ENCODE data around the gene NDEL1.
"Not testable (repeated sequence)": the region's sequence is repeated elsewhere in the genome, so short reads cannot be mapped to it uniquely, and the experiment has no call there.

The NDEL1 gene, protein sequence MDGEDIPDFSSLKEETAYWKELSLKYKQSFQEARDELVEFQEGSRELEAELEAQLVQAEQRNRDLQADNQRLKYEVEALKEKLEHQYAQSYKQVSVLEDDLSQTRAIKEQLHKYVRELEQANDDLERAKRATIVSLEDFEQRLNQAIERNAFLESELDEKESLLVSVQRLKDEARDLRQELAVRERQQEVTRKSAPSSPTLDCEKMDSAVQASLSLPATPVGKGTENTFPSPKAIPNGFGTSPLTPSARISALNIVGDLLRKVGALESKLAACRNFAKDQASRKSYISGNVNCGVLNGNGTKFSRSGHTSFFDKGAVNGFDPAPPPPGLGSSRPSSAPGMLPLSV

DNA sequence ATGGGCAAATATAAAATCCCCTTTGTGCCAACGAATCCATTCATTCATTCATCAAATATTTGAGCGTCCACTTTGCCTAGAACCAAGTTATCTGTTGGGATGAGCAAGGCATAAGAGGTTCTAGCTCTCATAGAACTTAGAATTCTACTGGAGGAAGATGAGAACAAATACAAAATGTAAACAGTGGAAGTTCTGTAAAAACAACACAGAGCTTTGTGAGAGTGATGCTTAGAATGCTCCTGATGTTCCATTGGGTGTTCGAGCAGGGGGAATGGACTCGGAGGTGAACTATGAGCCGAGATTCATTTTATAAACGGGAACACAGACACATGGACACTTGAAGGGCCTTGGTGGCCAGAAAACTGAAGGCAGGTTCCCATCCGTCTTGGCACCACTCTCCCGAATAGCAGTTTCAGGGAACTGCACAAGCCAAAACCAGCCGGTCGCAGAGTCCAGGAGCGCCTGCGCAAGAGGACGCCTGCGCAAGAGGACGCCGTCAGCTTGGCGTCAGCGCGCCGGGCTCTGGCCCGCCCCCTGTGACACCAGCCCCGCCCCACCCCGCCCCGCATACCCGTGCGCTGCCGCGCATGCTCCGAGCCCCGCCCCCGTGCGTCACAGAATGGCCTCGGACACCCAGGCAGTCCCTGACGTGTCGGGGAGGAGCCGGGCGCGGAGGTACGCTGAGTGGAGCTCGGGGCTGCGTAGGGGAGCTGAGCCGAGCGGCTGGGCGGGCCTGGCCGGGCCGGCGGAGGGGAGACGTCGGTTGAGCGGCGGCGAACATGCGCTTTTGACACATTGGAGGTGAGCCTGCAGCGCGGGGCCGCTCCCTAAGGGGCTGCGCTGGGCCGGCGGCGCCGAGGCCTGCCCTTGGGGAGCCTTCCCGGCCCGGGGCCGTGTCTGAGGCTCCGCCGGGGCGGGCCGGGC is at the start of gene NDEL1:
NDEL1 (plus strand) TSS at position 640 of the 924 bp plus-strand sequence. CDS start 8,388 bp downstream, outside the sequence.
- DNase-seq (ENCODE audit: low read depth in 2 of 2) = peak; percentile 96 to 97

DNA sequence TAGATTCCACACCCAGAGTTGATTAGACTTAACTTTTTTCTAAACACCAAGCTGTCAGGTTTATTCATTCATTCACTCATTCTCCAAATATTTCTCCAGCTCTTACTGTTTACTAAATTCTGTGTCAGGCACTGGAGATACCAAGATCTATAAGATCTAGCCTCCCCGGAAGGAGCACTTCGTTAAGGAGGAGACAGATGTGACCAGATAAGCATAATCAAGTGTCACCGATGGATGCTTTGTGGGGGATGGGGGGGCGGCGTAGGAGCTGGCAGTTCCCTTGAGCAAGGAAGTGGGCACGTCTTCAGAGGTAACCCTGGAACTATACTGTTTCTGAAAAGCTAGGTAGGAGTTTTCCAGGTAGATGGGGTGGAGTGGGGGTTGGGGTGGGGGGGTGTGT is 48.8 kb upstream of the NDEL1 start:
- no peak for DNase-seq (ENCODE audit: low read depth in 2 of 2)

DNA sequence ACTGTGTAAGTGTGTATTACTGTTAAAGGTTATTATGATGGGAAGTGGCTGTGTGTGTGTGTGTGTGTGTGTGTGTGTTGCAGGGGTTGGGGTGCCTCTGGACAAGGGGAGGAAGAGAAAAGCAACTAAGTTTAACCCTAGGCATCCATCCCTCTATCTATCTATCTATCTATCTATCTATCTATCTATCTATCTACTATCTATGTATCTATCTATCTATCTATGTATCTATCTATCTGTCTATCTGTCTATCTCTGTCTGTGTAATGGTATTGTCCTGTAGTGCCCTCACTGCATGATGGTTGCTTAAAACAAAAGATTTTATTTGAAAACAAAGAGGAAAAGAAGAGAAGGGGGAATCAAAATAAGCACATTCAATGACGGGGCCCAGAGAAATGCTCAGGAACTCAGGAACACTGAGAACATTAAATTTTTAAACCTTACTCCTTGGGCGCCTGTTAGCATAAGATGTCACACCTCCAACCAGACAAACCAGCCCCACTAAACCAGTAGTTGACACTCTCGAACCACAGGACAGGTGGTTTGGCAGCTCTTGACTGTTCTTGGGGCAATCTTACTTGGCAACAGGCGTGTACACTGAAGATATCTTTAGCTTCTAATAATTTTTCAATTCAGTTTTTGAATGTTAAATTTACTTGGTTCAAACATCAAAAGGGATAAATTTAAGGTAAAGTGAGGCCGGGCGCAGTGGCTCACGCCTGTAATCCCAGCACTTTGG is 47.6 kb upstream of the NDEL1 start:
- DNase-seq (ENCODE audit: low read depth in 2 of 2) = no peak

DNA sequence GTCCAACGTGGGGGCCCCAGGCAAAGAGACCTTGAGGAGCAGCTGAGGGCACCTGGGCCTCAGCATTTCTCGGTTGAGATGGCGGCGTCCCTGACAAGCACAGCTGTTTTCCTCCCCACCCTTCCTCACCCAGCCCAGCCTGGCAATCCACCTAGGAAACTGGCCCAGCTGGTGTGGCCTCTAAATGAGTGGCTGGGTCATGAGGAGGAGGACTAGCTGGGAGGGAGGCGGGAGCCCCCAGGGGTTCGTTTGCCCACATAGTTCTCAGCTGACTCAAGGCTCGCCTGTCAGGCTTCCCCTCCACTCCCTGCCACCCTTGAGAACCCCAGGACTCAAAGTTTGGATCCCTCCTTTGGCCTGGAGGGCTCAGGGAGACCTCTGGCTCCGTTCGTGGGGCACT is 44.0 kb upstream of the NDEL1 start:
- DNase-seq (ENCODE audit: low read depth in 2 of 2) = no peak

DNA sequence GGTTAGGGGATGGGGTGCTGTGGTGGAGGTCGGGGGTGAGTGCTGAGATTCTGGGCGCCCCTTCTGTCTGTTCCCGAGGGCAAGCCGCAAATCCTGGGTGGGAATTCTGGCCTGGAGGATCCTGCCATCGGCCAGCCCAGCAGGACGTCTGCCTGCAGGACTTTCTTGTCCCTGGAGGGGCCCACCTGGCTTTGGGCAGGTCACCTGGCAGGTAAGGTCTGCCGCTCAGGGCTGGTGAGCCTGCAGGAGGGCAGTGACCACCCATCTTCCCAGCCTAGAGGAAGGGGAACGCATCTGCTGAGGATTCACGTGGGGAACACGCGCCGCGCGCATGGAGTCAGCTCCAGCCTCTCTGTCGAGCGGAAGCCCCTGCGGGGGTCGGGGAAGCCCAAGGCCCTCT is 43.4 kb upstream of the NDEL1 start:
- DNase-seq (ENCODE audit: low read depth in 2 of 2) = no peak

DNA sequence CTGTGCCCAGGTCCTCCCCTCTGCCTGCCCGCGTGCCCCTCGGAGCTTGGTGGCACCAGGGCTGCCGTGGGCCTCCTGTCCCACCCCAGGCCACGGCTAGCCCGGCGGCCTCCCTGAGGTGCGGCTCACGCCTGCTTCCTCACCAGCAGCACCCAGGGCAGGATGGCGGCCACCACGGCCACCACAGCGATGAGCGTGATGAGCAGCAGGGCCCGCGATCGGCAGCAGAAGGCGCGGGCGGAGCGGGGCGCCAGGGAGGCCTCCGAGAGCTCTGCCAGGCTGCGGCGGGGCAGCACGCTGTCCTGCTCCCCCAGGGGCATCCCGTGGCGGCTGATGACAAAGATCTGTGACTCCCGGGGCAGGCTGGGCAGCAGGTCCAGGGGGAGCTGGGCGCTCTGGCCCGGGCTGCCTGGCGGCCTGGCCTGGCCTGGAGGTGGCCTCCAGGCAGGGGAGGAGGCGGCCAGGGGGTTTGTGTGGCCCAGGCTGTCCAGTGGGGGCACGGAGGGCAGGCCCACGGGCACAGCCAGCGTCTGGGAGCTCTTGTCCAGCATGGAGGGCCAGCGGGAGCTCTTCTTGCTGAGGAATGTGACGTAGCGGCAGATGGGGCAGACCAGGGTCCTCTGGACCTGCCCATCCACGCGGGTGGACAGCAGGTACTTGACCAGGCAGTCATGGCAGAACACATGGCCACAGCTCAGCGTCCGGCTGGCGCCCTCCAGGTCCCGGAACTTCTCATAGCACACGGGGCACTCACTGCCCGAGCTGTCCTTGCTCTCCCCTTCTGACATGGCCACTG is 42.8 kb upstream of the NDEL1 start:
- DNase-seq (ENCODE audit: low read depth in 2 of 2) = no peak

DNA sequence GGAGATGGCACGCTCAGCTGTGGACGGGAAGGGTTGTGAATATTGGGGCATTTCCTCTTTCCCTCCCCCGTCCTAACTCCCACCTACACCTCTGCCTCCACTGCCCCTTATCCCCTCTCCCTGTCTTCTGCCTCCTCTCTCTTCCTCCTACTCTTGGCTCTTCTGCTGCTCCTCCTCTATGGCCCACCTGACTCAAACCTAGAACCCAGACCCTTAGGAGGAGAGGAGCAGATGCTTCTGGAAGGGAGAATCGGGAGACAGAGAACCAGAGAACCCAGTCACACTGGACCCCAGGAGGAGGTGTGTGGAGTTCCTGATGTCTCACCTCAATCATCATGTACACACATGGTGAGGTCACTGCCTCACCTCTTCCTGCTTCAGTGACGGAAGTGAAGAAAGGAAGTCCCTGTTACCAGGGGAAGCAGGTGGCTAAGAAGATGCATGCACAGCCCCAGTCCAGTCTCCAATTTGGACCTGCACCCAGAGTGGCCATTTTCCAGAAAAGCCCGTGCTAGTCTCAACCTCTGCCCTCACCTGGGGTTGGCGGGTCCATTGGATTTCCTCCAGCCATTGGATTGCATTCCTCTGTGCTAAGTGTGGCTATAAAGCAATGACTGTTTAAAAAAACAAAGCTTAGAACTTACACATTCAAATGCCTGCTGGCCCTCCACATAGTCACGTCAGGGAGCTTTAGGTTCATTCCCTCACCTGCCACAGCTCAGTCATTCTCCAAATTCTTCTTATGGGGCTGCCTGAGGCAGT is 42.0 kb upstream of the NDEL1 start:
- no peak for DNase-seq (ENCODE audit: low read depth in 2 of 2)

DNA sequence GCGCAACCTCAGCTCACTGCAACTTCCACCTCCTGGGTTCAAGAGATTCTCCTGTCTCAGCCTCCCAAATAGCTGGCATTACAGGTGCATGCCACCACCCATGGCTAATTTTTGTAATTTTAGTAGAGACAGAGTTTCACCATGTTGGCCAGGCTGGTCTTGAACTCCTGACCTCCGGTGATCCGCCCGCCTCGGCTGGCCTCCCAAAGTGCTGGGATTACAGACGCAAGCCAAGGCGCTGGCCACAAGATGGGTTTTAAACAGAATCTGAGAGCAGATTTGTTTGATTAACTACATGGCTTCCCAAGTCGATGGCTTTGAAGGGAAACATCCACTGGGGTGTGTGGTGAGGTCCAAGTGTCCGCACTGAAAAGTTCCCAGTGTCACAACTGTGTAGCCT is 41.2 kb upstream of the NDEL1 start:
- DNase-seq (ENCODE audit: low read depth in 2 of 2) = not testable (repeated sequence)

DNA sequence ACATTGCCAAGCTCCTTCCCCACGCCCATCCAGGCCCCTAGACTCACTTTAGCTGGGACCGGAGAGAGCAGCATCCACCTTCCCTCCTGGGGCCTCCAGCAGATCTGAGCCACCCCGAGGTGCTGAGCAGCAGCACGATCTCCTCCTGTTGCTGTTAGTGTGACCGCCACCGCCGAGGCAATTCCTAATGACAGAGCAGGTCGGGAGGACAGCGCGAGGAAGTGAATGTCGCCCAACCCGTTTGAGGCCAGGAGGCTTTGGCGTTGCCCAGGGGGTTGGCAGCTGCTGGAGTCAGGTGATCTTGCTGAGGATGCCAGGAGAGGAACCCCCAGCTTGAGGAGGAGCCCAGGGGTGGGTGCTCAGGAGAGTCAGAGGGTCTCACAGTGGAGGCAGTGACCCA is 38.0 kb upstream of the NDEL1 start, which contains the start of gene RNF222:
RNF222 (minus strand) TSS at position 192 of the 400 bp plus-strand sequence. CDS start 4,366 bp downstream, outside the sequence.
- DNase-seq (ENCODE audit: low read depth in 2 of 2) = no peak

DNA sequence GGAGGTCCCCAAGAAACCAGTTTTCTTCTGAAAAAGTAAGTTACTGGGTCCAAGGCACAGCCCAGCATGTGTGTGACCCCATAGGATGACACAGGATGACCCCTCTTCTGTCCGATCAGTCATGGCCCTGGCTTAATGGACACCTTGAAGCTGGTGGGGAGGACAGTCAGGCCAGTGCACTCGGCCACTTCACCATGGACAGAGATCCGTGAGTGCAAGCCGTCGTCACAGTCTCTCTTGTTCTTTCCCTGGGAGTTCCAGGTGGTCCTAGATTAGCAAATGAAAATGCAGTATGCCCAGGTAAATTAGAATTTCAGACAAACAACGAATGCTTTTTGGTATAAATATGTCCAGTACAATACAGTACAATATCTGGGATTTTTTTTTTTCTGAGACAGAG is 36.7 kb upstream of the NDEL1 start:
- DNase-seq (ENCODE audit: low read depth in 2 of 2) = no peak

DNA sequence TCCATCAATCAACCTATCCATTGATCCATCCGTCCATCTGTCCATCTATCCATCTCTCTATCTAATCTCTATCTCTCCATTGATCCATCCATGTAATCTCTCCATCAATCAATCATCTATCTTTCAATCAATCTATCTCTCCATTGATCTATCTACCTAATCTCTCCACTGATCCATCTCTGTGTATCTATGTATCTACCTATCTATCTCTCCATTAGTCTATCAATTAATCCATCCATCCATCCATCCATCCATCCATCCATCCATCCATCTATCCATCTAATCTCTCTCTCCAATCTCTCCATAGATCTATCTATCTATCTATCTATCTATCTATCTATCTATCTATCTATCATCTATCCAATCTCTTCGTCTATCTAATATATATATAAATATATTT is 34.6 kb upstream of the NDEL1 start:
- no peak for DNase-seq (ENCODE audit: low read depth in 2 of 2)

DNA sequence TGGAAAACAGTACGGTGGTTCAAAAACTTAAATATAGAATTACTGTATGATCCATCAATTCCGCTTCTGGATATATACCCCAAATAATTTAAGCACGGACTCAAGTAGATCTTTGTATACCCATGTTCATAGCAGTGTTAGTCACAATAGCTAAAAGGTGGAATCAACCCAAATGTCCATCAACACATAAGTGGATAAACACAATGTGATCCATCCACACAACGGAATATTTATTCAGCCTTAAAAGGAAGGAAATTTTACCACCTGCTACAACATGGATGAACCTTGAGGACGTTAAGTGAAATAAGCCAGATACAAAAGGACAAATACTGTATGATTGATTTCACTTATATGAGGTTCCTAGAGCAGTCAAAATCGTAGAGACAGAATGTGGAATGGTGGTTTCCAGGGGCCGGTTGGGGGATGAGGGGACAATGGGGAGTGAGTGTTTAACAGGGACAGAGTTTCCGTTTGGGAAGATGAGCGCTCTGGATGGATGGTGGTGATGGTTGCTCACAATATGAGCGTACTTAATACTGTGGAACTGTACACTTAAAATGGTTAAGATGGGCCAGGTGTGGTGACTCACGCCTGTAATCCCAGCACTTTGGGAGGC is 32.7 kb upstream of the NDEL1 start:
- DNase-seq (ENCODE audit: low read depth in 2 of 2) = no peak

DNA sequence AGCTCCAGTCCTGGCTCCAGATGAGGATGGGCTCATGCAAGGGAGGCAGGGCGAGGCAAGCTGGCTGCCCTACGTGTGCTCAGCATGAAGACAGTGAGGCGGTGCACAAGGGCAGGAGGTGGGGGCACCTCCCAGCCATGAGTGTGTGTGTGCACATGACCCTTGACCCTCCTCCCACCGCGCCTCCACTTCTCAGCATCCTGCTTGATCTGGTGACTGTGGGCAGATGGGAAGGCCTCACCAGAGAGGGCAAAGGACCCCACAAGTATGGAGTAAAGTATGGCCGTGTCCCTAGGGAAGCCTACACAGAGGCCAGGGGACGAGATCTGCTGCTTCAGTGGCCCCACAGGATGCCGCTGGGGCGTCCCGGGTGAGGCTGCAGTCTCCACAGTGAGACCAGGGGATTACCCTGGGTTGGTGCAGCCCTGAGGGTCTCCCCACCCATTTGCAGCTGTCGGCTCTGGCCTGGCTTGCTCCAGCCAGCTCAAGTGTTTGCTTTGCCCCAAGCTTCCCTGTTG is 30.1 kb upstream of the NDEL1 start:
- DNase-seq (ENCODE audit: low read depth in 2 of 2) = no peak

DNA sequence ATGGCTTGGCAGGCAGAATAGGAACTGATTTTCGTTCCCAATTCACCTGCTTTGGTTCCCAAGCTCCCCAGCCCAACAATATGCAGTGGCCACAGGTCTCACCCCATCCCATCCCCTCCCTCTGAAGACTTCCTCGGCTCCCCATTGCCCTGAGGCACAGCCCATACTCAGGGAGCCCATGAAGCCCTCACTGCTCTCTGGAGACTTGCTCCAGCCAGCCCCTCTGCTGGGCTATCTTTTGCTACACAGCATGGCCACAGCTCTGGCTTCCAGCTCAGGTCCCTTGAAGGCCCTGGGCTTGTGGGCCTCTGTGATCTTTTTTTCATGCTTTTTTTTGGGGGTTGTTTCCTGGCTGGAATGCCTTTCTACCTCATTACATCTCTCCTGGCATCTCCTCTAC is 29.5 kb upstream of the NDEL1 start:
- no peak for DNase-seq (ENCODE audit: low read depth in 2 of 2)

DNA sequence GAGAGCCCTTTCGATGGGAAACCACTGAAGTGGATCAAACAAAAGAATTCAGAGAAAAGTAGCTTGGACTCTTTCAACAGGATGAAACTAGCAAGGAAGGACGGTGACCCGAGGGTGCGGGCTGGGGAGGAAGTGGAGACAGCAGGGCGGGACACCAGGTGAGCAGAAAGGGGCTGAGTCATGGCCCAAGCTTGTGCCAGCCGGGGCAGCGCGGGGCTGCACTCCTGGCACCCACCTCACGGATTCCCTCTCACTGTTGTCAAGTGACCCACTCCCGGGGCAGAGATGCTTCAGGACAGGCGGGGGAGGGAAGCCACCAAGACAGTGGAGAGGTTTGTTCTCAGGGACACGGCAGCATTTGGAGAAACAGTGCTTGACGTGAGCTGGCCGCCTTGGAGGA is 27.3 kb upstream of the NDEL1 start:
- no peak for DNase-seq (ENCODE audit: low read depth in 2 of 2)

DNA sequence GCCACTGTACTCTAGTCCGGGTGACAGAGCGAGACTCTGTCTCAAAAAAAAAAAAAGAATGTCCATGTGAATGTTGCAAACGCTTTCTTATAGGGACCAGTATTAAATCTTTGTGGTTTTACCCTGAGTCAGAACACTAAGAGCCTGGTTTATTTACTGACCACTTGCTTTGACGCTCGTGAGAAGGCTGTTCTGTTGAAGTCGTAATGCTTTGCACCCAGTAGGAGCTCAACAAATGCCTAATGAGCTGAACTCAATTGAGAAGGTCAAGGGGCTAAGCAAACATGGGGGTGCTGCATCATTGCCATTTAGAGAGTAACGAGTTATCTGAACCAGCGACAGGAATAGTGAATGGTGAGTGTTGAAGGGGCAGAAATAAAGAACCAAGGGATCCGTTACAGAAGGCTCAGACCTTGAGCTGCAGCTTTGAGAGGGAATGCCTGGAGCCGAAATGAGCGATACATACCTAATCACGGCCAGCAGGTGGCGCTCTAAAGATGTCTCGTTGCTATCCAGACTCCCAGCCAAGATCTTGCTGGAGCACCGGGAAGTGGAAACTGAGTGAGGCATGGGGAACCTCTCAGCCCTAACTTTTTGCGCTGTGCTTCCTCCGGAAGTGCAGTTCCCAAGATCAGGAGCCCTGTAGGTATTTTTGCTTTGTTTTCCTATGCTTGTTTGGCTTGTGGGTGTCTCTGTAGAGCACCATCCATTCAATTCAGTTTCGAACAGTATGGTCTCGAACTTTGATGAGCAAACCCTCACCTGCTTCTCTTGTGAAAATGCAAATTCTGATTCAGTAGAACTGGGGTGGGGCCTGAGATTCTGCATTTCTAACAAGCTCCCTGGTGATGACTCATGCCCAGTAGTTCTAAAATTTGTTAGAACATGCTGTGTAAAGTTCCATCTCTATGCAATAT is 25.5 kb upstream of the NDEL1 start:
- DNase-seq (ENCODE audit: low read depth in 2 of 2) = peak; percentile 65 to 69

DNA sequence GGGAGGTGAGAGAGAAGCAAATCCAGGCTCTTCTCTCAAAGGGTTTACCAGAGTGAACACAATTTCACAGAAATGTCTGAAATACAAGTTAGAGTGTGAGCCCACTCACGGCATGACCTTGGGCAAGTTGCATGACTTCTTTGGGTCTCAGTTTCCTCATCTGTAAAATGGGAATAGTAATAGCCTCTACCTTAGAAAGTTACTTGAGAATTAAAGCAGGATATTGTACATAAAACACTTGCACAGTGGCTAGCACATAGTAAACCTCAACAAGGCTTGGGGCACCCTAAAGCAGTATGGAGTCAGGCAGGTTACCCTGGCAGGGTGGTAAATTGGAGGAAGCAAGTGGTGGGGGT is 24.8 kb upstream of the NDEL1 start:
- DNase-seq (ENCODE audit: low read depth in 2 of 2) = no peak

DNA sequence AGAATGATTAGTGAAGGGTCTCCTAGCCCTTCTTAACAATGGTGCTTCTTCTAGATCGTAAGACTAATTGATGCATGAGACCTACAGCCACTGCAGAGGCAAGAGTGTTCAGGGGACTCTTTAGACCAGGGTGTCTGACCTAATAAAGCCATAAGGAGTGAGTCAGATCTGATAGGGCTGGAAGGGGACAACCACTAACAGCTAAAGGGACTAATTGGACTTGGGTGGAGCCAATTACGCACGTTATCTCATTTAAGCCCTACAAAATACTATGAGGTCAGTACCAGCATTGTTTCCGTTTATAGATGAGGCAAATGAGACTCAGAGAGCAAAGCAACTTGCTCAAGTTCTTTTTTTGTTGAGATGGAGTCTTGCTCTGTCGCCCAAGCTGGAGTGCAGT is 23.6 kb upstream of the NDEL1 start:
- DNase-seq (ENCODE audit: low read depth in 2 of 2) = no peak

DNA sequence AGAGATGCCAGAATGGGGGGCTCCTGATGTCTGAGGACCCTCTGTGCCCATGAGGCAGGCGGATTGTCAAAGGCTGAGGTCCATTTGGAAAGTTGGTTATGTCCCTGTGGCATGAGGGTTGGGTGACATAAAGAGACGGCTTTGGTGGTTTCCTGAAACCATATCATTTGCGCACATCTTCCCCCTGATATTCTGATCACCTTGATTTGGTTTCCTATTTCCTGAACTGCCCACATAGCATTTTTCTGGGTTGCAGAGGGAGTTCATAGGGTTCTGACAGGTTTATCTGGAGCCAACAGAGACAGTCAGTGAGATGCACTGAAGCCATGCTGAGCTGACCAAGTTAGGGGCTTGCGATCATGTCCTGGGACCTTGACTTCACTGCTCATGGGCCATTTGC is 22.4 kb upstream of the NDEL1 start:
- no peak for DNase-seq (ENCODE audit: low read depth in 2 of 2)

All from fibroblast of skin of left quadriceps (primary cell).